OCI-LY1 (cell line): Measurements from ENCODE around the gene MOB2.

ENCODE experiments used
- H2AFZ ChIP-seq: fragments of 200-600 bp; sonication (generic), shearing (Covaris generic); 2 replicates; pipeline ENCODE4 v1.6.0; 2014; ENCODE audit warnings: antibody characterized with exemption, mild to moderate bottlenecking, low read length
- H3F3A ChIP-seq: fragments of 200-600 bp; sonication (generic), shearing (Covaris generic); 2 replicates; pipeline ENCODE4 v1.6.0; 2014; ENCODE audit warnings: mild to moderate bottlenecking, antibody characterized with exemption, low read length, moderate library complexity; ENCODE audit not compliant: insufficient read depth
- H3K27ac ChIP-seq: fragments of 200-600 bp; sonication (generic); 2 replicates; pipeline ENCODE4 v1.5.1; 2014; ENCODE audit warnings: low read length, mixed run types, mild to moderate bottlenecking, low read depth; ENCODE audit not compliant: poor library complexity, severe bottlenecking
- H3K27me3 ChIP-seq: fragments of 200-600 bp; sonication (generic); 2 replicates; pipeline ENCODE4 v1.6.0; 2014; ENCODE audit warnings: antibody characterized with exemption, mild to moderate bottlenecking, low read length, moderate library complexity; ENCODE audit not compliant: insufficient read depth
- H3K36me3 ChIP-seq: fragments of 200-600 bp; sonication (generic); 2 replicates; pipeline ENCODE4 v1.6.1; 2014; ENCODE audit warnings: mild to moderate bottlenecking, antibody characterized with exemption, low read length, moderate library complexity, mixed read lengths; ENCODE audit not compliant: insufficient read depth
- H3K4me1 ChIP-seq: fragments of 200-600 bp; sonication (generic); 2 replicates; pipeline ENCODE4 v1.5.1; 2014; ENCODE audit warnings: mild to moderate bottlenecking, low read length, moderate library complexity; ENCODE audit not compliant: insufficient read depth, severe bottlenecking
- H3K4me2 ChIP-seq: fragments of 200-600 bp; sonication (generic), shearing (Covaris generic); 2 replicates; pipeline ENCODE4 v1.6.1; 2014; ENCODE audit warnings: low read length
- H3K4me3 ChIP-seq: fragments of 200-600 bp; sonication (generic); 2 replicates; pipeline ENCODE4 v1.5.1; 2014; ENCODE audit warnings: low read length, low read depth, mild to moderate bottlenecking, mixed read lengths; ENCODE audit not compliant: poor library complexity, severe bottlenecking
- H3K79me2 ChIP-seq: fragments of 200-600 bp; shearing (Covaris generic); 2 replicates; pipeline ENCODE4 v1.6.1; 2016; ENCODE audit warnings: mixed run types, low read length, mixed read lengths; ENCODE audit not compliant: insufficient read depth
- H3K9ac ChIP-seq: fragments of 200-600 bp; sonication (generic), shearing (Covaris generic); 2 replicates; pipeline ENCODE4 v1.6.1; 2014; ENCODE audit warnings: mild to moderate bottlenecking, low read length, mixed read lengths
- H3K9me2 ChIP-seq: fragments of 200-600 bp; sonication (generic), shearing (Covaris generic); 2 replicates; pipeline ENCODE4 v1.6.1; 2014; ENCODE audit warnings: low read depth, mild to moderate bottlenecking, low read length, mixed read lengths
- H3K9me3 ChIP-seq: fragments of 200-600 bp; shearing (Covaris generic); 2 replicates; pipeline ENCODE4 v1.6.1; 2014; ENCODE audit warnings: low read length, mixed read lengths
- H4K20me1 ChIP-seq: fragments of 200-600 bp; sonication (generic), shearing (Covaris generic); 2 replicates; pipeline ENCODE4 v1.6.0; 2016; ENCODE audit warnings: mild to moderate bottlenecking, low read length; ENCODE audit not compliant: insufficient read depth
- CTCF ChIP-seq: fragments of 200-600 bp; sonication (generic), shearing (Covaris generic); IDR thresholded peaks from 2 replicates; pipeline ENCODE4 v1.5.1; 2017; ENCODE audit warnings: mild to moderate bottlenecking, antibody characterized with exemption, low read length, moderate library complexity, mixed read lengths
- EZH2 ChIP-seq: fragments of 200-600 bp; sonication (generic), shearing (Covaris generic); IDR thresholded peaks from 2 replicates; pipeline ENCODE4 v1.8.0; 2017; ENCODE audit warnings: borderline replicate concordance, mixed run types, mild to moderate bottlenecking, antibody characterized with exemption, low read length, moderate library complexity, mixed read lengths

MOB2 gene

GRCh38 chr11:1478544-1478943, 8.0 kb downstream of the MOB2 start:
- H3K9me3 ChIP-seq: no peaks in the 10 kb centered on the region
- H3K4me3 ChIP-seq: no peak overlapping the region
- no peak overlapping the region for H2AFZ ChIP-seq
- no peak overlapping the region for H3K9ac ChIP-seq
- H3K36me3 ChIP-seq: peaks cover 24% of the 10 kb centered on the region; the same call in 1 of the 2 replicates
- no peaks in the 10 kb centered on the region for H4K20me1 ChIP-seq
- no peaks in the 10 kb centered on the region for H3K79me2 ChIP-seq
- H3K4me2 ChIP-seq: no peak overlapping the region
- H3K27me3 ChIP-seq: no peaks in the 10 kb centered on the region
- H3K27ac ChIP-seq: no peak overlapping the region
- H3F3A ChIP-seq: no peaks in the 10 kb centered on the region
- H3K9me2 ChIP-seq: no peaks in the 10 kb centered on the region
- TF ChIP-seq EZH2 (no peak), CTCF (no peak)
- no peaks in the 10 kb centered on the region for H3K4me1 ChIP-seq

GRCh38 chr11:1478011-1478410, 8.6 kb downstream of the MOB2 start:
- no peak overlapping the region for H3K9ac ChIP-seq
- TF ChIP-seq EZH2: no peak
- TF ChIP-seq CTCF: no peak
- H3K36me3 ChIP-seq: peaks cover 24% of the 10 kb centered on the region; the same call in 1 of the 2 replicates
- no peak overlapping the region for H3K27ac ChIP-seq
- no peaks in the 10 kb centered on the region for H3F3A ChIP-seq
- H3K4me2 ChIP-seq: no peak overlapping the region
- no peaks in the 10 kb centered on the region for H3K27me3 ChIP-seq
- no peaks in the 10 kb centered on the region for H3K4me1 ChIP-seq
- no peaks in the 10 kb centered on the region for H4K20me1 ChIP-seq
- no peak overlapping the region for H3K4me3 ChIP-seq
- no peaks in the 10 kb centered on the region for H3K79me2 ChIP-seq
- no peak overlapping the region for H2AFZ ChIP-seq
- H3K9me2 ChIP-seq: no peaks in the 10 kb centered on the region
- H3K9me3 ChIP-seq: no peaks in the 10 kb centered on the region

- no peaks in the 10 kb centered on the region for H3F3A ChIP-seq
- TF ChIP-seq CTCF (no peak), EZH2 (no peak)
- no peaks in the 10 kb centered on the region for H3K9me3 ChIP-seq
- H3K36me3 ChIP-seq: peaks cover 24% of the 10 kb centered on the region; the same call in 1 of the 2 replicates
- no peaks in the 10 kb centered on the region for H4K20me1 ChIP-seq
- no peaks in the 10 kb centered on the region for H3K4me1 ChIP-seq
- H3K27me3 ChIP-seq: no peaks in the 10 kb centered on the region
- H3K9ac ChIP-seq: no peak overlapping the region
- H3K9me2 ChIP-seq: no peaks in the 10 kb centered on the region
- no peak overlapping the region for H2AFZ ChIP-seq
- H3K79me2 ChIP-seq: no peaks in the 10 kb centered on the region
- no peak overlapping the region for H3K4me2 ChIP-seq
- H3K4me3 ChIP-seq: no peak overlapping the region
- no peak overlapping the region for H3K27ac ChIP-seq
These were observed 9.4 kb downstream of the MOB2 start for GRCh38 chr11:1476940-1477736.
